Left ventricle myocardium inferior (tissue), 1 donor: ENCODE results near the gene SHMT2. TPM values are rescaled to one million over a fixed set of nuclear protein-coding genes. Genes with fewer than 3 reads are reported as not detected.

ENCODE experiments used
- DNase-seq: peaks from one replicate; pipeline ENCODE4 v3.0.0-alpha.2; 2020
- H3K27ac ChIP-seq: fragments of 200-600 bp; replicated peaks from 2 replicates; pipeline ENCODE4 v1.8.0; 2021
- H3K27me3 ChIP-seq: fragments of 200-600 bp; 2 replicates; pipeline ENCODE4 v1.8.0; 2021; ENCODE audit warnings: low read depth
- H3K36me3 ChIP-seq: fragments of 200-600 bp; 2 replicates; pipeline ENCODE4 v1.8.0; 2021
- H3K4me1 ChIP-seq: fragments of 200-600 bp; 2 replicates; pipeline ENCODE4 v1.8.0; 2021
- H3K4me3 ChIP-seq: fragments of 200-600 bp; 2 replicates; pipeline ENCODE4 v1.8.0; 2021; ENCODE audit warnings: mild to moderate bottlenecking, moderate library complexity
- H3K9me3 ChIP-seq: fragments of 200-600 bp; replicated peaks from 2 replicates; pipeline ENCODE4 v1.8.0; 2021
- intact Hi-C: fragments of 100-400 bp; cut with micrococcal nuclease; formaldehyde crosslinking; loops from one replicate; pipeline ENCODE4 v1.11.0; 2022
- total RNA-seq: library from RNA; stranded (reverse); fragmentation: NEBNext Ultra II Directional; extraction: Animal tissue kit (Norgen Biotek cat#: 25700); gene quantifications from one replicate; pipeline ENCODE4 v1.2.1, GENCODE V29; 2021
- TF ChIP-seq, protein P1 (sequence below): fragments of 200-600 bp; IDR thresholded peaks from 2 replicates; pipeline ENCODE4 v1.8.0; 2021; ENCODE audit warnings: antibody characterized with exemption, mild to moderate bottlenecking, borderline replicate concordance
- donor health status: DM: no; HTN: yes; CAD: no; lungs with severe emphysema.

Gene SHMT2
- total RNA-seq, 1 donor from 2014 or later, result 22.9 TPM

DNA sequence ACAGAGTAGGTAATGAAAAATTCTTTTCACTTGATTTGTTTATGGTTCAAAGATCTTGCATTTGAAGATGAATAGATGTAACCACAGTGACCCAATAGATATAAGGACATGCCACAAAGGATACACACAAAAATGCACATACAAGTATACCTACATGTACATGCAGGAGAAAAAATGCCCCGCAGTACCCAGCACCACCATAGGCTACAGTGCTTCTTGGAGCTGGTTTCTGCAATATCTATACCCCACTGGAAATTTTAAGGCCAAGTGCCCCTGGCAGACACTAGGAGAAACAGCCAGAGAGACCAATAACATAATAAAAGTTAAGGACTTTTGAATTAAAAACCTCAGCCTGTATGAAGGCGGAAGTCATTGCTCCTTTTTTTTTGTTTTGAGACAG is 33.6 kb downstream of the SHMT2 start:
- peak overlapping the region; percentile 85 for H3K27ac ChIP-seq
- peaks cover 66% of the 10 kb centered on the region for H3K4me1 ChIP-seq
- no peaks in the 10 kb centered on the region for H3K9me3 ChIP-seq
- peaks cover 36% of the 10 kb centered on the region for H3K36me3 ChIP-seq
- intact Hi-C loops, result no loop called here
- TF ChIP-seq, protein P1, sequence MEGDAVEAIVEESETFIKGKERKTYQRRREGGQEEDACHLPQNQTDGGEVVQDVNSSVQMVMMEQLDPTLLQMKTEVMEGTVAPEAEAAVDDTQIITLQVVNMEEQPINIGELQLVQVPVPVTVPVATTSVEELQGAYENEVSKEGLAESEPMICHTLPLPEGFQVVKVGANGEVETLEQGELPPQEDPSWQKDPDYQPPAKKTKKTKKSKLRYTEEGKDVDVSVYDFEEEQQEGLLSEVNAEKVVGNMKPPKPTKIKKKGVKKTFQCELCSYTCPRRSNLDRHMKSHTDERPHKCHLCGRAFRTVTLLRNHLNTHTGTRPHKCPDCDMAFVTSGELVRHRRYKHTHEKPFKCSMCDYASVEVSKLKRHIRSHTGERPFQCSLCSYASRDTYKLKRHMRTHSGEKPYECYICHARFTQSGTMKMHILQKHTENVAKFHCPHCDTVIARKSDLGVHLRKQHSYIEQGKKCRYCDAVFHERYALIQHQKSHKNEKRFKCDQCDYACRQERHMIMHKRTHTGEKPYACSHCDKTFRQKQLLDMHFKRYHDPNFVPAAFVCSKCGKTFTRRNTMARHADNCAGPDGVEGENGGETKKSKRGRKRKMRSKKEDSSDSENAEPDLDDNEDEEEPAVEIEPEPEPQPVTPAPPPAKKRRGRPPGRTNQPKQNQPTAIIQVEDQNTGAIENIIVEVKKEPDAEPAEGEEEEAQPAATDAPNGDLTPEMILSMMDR, result no peak
- H3K27me3 ChIP-seq, result no peaks in the 10 kb centered on the region
- DNase-seq, result no peak
- H3K4me3 ChIP-seq, result no peak overlapping the region

- no peak for DNase-seq
- Histone ChIP-seq H3K27me3 (no peaks in the 10 kb centered on the region), H3K4me1 (peaks cover 47% of the 10 kb centered on the region), H3K36me3 (peaks cover 42% of the 10 kb centered on the region), H3K9me3 (no peaks in the 10 kb centered on the region), H3K4me3 (no peak overlapping the region), H3K27ac (no peak overlapping the region)
- TF ChIP-seq, protein P1, result no peak
- intact Hi-C loops, result no loop called here
Observed at GRCh38 chr12:57266681-57267080, 37.2 kb downstream of the SHMT2 start.

DNA sequence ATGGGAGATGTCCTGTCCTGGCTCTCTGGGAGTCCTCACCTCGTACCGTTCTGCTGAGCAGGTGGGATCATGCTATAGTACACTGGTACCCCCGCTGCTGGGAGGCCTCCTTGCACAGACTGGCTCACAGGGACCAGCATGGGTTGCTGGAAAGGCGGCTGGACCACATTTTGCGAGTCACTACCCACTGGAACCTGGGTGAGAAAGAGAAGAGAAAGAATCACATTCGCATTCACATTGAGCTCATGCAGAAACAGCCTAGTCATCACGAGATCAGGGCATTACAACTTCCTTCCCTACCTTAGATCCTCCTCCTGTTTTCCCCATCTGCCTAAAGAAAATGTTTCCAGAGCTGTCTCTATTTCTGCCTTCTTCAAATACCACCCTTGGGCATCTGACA is 38.8 kb downstream of the SHMT2 start:
- H3K4me1 ChIP-seq, result peaks cover 47% of the 10 kb centered on the region
- intact Hi-C loops, result no loop called here
- H3K36me3 ChIP-seq, result peaks cover 42% of the 10 kb centered on the region
- no peaks in the 10 kb centered on the region for H3K27me3 ChIP-seq
- H3K27ac ChIP-seq, result no peak overlapping the region
- H3K9me3 ChIP-seq, result no peaks in the 10 kb centered on the region
- no peak overlapping the region for H3K4me3 ChIP-seq
- TF ChIP-seq, protein P1, result no peak
- no peak for DNase-seq

- TF ChIP-seq, protein P1, result no peak
- peaks cover 43% of the 10 kb centered on the region for H3K36me3 ChIP-seq
- no peaks in the 10 kb centered on the region for H3K9me3 ChIP-seq
- no peak overlapping the region for H3K4me3 ChIP-seq
- H3K27ac ChIP-seq, result no peak overlapping the region
- no peak for DNase-seq
- peaks cover 35% of the 10 kb centered on the region for H3K4me1 ChIP-seq
- intact Hi-C loops, result no loop called here
- no peaks in the 10 kb centered on the region for H3K27me3 ChIP-seq
Observed at GRCh38 chr12:57270966-57271470, 41.5 kb downstream of the SHMT2 start.

GRCh38 chr12:57272337-57273151 is 43.0 kb downstream of the SHMT2 start:
- TF ChIP-seq, protein P1, result no peak
- Histone ChIP-seq H3K36me3 (peaks cover 42% of the 10 kb centered on the region), H3K9me3 (no peaks in the 10 kb centered on the region), H3K4me3 (peak overlapping the region; percentile 3), H3K27me3 (no peaks in the 10 kb centered on the region), H3K27ac (peak overlapping the region; percentile 44), H3K4me1 (peaks cover 35% of the 10 kb centered on the region)
- intact Hi-C loops, result no loop called here
- peak; percentile 35 for DNase-seq
